Activated T-helper 2 cell treated with anti-CD3 and anti-CD28 coated beads, Interferon-gamma antibody, Interleukin-2, Interleukin-4, amounts not matched to agents 10 μg/mL and 5 μg/mL and 100 μg/mL, durations not matched to agents 14 hours and 24 hours and 36 hours (primary cell): Measurements from ENCODE around the gene SPCS2. TPM values are rescaled to one million over a fixed set of nuclear protein-coding genes. Genes with fewer than 3 reads are reported as not detected.
"Not testable (repeated sequence)": the region's sequence is repeated elsewhere in the genome, so short reads cannot be mapped to it uniquely, and the experiment has no call there.

Source experiments
- DNase-seq: peaks from one replicate; pipeline ENCODE4 v3.0.0; 2021; ENCODE audit warnings: low spot score
- H3K27ac Mint-ChIP-seq: one replicate; pipeline ENCODE4 v1.8.0; 2021; ENCODE audit warnings: mixed read lengths
- H3K27me3 Mint-ChIP-seq: one replicate; pipeline ENCODE4 v1.8.0; 2021; ENCODE audit warnings: low read depth, mixed read lengths
- H3K36me3 Mint-ChIP-seq: one replicate; pipeline ENCODE4 v1.8.0; 2021; ENCODE audit warnings: low read depth, mixed read lengths
- H3K4me1 Mint-ChIP-seq: one replicate; pipeline ENCODE4 v1.8.0; 2021; ENCODE audit warnings: low read depth, mixed read lengths
- H3K4me3 Mint-ChIP-seq: one replicate; pipeline ENCODE4 v1.8.0; 2021; ENCODE audit warnings: low read depth, mild to moderate bottlenecking, moderate library complexity, mixed read lengths
- H3K9me3 Mint-ChIP-seq: one replicate; pipeline ENCODE4 v1.8.0; 2021; ENCODE audit warnings: mixed read lengths
- intact Hi-C: fragments of 100-400 bp; cut with micrococcal nuclease; formaldehyde crosslinking; loops from one replicate; pipeline ENCODE4 v1.15.1; 2023
- total RNA-seq: library from RNA; stranded (reverse); gene quantifications from 2 replicates; pipeline ENCODE4 v1.2.3, GENCODE V29; 2022

SPCS2 gene
- total RNA-seq, 1 donor from 2014 or later, result 169 TPM

GRCh38 chr11:74989260-74989638, 40.2 kb downstream of the SPCS2 start:
- no peak for DNase-seq
- no peaks in the 10 kb centered on the region for H3K9me3 Mint-ChIP-seq
- H3K27ac Mint-ChIP-seq, result peak overlapping the region; percentile 87
- intact Hi-C loops, result loop anchor here (2.0 kb wide), 1 partner anchor 60 kb away; no protein-coding TSS in a partner anchor
- peak overlapping the region; percentile 94 for H3K4me3 Mint-ChIP-seq
- peaks cover 19% of the 10 kb centered on the region for H3K36me3 Mint-ChIP-seq
- no peaks in the 10 kb centered on the region for H3K27me3 Mint-ChIP-seq
- H3K4me1 Mint-ChIP-seq, result peaks cover 28% of the 10 kb centered on the region

GRCh38 chr11:74990150-74990549, 41.1 kb downstream of the SPCS2 start:
- H3K9me3 Mint-ChIP-seq, DNase-seq, H3K27ac Mint-ChIP-seq, H3K27me3 Mint-ChIP-seq, intact Hi-C loops: not testable (repeated sequence)
- Mint-ChIP-seq H3K4me1 (peaks cover 28% of the 10 kb centered on the region), H3K36me3 (peaks cover 26% of the 10 kb centered on the region), H3K4me3 (peak overlapping the region; percentile 31)

DNA sequence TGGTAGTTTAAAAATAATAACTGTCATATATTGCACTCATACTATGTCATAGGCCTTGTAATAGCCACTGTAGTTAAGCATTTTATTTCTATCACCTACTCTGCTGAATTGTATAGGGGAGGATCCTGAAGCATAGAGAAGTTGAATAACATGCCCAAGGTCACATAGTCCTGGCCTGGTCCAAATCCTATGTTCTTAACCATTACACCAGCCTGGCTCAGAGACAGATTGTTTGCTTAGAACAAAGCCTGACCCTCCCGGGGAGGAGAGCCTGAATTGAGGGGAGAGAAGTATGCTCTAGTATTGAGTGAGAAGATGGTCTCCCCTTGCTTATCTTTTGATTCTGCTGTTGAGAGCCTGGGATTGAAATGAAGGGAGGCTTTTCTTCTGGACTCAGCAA, 41.9 kb downstream of the SPCS2 start:
- no peak overlapping the region for H3K27ac Mint-ChIP-seq
- intact Hi-C loops, result no loop called here
- peaks cover 31% of the 10 kb centered on the region for H3K36me3 Mint-ChIP-seq
- peak overlapping the region; percentile 31 for H3K4me3 Mint-ChIP-seq
- no peaks in the 10 kb centered on the region for H3K27me3 Mint-ChIP-seq
- no peak for DNase-seq
- peaks cover 28% of the 10 kb centered on the region for H3K4me1 Mint-ChIP-seq
- no peaks in the 10 kb centered on the region for H3K9me3 Mint-ChIP-seq

- Mint-ChIP-seq H3K27ac (no peak overlapping the region), H3K36me3 (peaks cover 44% of the 10 kb centered on the region), H3K4me3 (no peak overlapping the region), H3K9me3 (no peaks in the 10 kb centered on the region), H3K27me3 (no peaks in the 10 kb centered on the region), H3K4me1 (peaks cover 28% of the 10 kb centered on the region)
- no peak for DNase-seq
- intact Hi-C loops, result no loop called here
Measured at GRCh38 chr11:74992852-74993251, 43.8 kb downstream of the SPCS2 start.

- H3K27me3 Mint-ChIP-seq, result no peaks in the 10 kb centered on the region
- H3K4me1 Mint-ChIP-seq, result peaks cover 19% of the 10 kb centered on the region
- no peak for DNase-seq
- no peak overlapping the region for H3K27ac Mint-ChIP-seq
- intact Hi-C loops, result loop anchor here (10.0 kb wide), 1 partner anchor 64 kb away; no protein-coding TSS in a partner anchor
- H3K36me3 Mint-ChIP-seq, result peaks cover 56% of the 10 kb centered on the region
- no peaks in the 10 kb centered on the region for H3K9me3 Mint-ChIP-seq
- no peak overlapping the region for H3K4me3 Mint-ChIP-seq
Measured at GRCh38 chr11:75000975-75001354, 51.9 kb downstream of the SPCS2 start.

DNA sequence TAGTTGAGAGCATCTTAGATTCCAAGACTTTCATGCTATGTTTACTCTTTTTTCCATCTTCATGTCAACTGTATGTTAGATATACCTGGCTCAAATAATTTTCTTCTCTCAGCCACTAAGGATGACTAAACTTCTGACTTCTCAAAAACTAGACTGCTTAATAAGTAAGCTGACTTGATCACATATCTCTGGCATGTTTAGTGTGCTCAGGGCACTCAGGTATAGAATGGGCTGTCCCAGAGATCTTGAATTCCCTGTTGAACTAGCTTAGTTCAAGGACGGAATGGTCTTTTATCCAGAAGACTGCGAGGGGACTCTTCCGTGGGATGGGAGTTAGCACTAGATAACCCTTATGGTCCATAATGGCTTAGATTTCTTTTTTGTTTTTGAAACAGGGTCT, 52.6 kb downstream of the SPCS2 start:
- intact Hi-C loops, result loop anchor here (10.0 kb wide), 1 partner anchor 63 kb away; no protein-coding TSS in a partner anchor
- Mint-ChIP-seq H3K4me1 (peaks cover 19% of the 10 kb centered on the region), H3K27ac (no peak overlapping the region), H3K4me3 (no peak overlapping the region), H3K9me3 (no peaks in the 10 kb centered on the region), H3K27me3 (no peaks in the 10 kb centered on the region), H3K36me3 (peaks cover 56% of the 10 kb centered on the region)
- DNase-seq, result no peak

DNA sequence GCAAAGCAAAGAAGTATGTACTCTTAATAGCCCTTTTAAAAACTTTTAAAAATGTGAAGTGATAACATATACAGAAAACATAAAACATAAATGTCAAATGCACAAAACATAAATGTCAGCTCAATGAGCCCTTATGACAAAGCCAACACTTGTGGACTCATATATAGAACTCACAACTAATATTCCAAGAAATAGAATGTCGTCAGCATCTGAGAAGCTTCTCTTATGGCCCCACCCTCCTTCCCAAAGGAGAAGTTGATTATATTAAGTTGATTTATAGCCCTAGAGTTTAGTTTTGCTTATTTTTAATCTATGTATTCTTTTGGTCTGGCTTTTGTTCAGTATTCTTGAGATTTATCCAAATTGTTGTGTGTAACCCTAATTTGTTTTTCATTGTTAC, 53.5 kb downstream of the SPCS2 start:
- intact Hi-C loops, result loop anchor here (10.0 kb wide), 1 partner anchor 62 kb away; no protein-coding TSS in a partner anchor

GRCh38 chr11:75004215-75004614, 55.1 kb downstream of the SPCS2 start:
- H3K27me3 Mint-ChIP-seq, result no peaks in the 10 kb centered on the region
- intact Hi-C loops, result loop anchor here (10.0 kb wide), 1 partner anchor 61 kb away; no protein-coding TSS in a partner anchor
- no peak overlapping the region for H3K4me3 Mint-ChIP-seq
- peaks cover 52% of the 10 kb centered on the region for H3K36me3 Mint-ChIP-seq
- no peak for DNase-seq
- no peaks in the 10 kb centered on the region for H3K9me3 Mint-ChIP-seq
- H3K27ac Mint-ChIP-seq, result no peak overlapping the region
- H3K4me1 Mint-ChIP-seq, result peaks cover 14% of the 10 kb centered on the region

More for the DNA sequence above, 53.5 kb downstream of the SPCS2 start:
- Mint-ChIP-seq H3K9me3 (no peaks in the 10 kb centered on the region), H3K27ac (no peak overlapping the region), H3K4me1 (peaks cover 19% of the 10 kb centered on the region), H3K36me3 (peaks cover 59% of the 10 kb centered on the region), H3K27me3 (no peaks in the 10 kb centered on the region), H3K4me3 (no peak overlapping the region)
- DNase-seq, result no peak

DNA sequence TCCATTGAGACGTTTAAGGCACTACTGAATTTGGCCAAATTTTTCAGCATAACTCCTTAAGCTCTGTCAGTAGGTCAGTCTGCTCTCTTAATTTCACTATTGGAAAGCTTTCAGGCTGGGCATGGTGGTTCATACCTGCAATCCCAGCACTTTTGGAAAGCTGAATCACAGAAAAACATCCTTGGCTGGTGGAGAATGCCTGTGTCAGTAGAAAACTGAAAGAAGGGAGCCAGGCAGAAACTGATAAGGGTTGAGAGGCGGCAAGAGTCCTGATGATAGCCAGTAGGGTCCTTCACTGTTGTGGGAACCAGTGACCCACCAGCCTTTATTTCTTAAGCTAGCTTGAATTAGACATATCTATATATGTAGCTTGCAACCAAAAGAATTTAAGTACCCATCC, 62.3 kb downstream of the SPCS2 start:
- peaks cover 36% of the 10 kb centered on the region for H3K36me3 Mint-ChIP-seq
- no peak overlapping the region for H3K27ac Mint-ChIP-seq
- no peak overlapping the region for H3K4me3 Mint-ChIP-seq
- DNase-seq, result no peak
- no peaks in the 10 kb centered on the region for H3K9me3 Mint-ChIP-seq
- intact Hi-C loops, result no loop called here
- H3K4me1 Mint-ChIP-seq, result peaks cover 3% of the 10 kb centered on the region
- no peaks in the 10 kb centered on the region for H3K27me3 Mint-ChIP-seq

- intact Hi-C loops, result no loop called here
- DNase-seq, result no peak
- Mint-ChIP-seq H3K36me3 (peaks cover 32% of the 10 kb centered on the region), H3K9me3 (no peaks in the 10 kb centered on the region), H3K27me3 (no peaks in the 10 kb centered on the region), H3K4me3 (no peak overlapping the region), H3K27ac (no peak overlapping the region), H3K4me1 (peaks cover 3% of the 10 kb centered on the region)
Measured at GRCh38 chr11:75011872-75012271, 62.8 kb downstream of the SPCS2 start.

- intact Hi-C loops, result no loop called here
- peaks cover 25% of the 10 kb centered on the region for H3K36me3 Mint-ChIP-seq
- no peak for DNase-seq
- no peak overlapping the region for H3K27ac Mint-ChIP-seq
- H3K4me3 Mint-ChIP-seq, result no peak overlapping the region
- peaks cover 3% of the 10 kb centered on the region for H3K4me1 Mint-ChIP-seq
- no peaks in the 10 kb centered on the region for H3K27me3 Mint-ChIP-seq
- H3K9me3 Mint-ChIP-seq, result no peaks in the 10 kb centered on the region
Measured at GRCh38 chr11:75013051-75013450, 64.0 kb downstream of the SPCS2 start.

DNA sequence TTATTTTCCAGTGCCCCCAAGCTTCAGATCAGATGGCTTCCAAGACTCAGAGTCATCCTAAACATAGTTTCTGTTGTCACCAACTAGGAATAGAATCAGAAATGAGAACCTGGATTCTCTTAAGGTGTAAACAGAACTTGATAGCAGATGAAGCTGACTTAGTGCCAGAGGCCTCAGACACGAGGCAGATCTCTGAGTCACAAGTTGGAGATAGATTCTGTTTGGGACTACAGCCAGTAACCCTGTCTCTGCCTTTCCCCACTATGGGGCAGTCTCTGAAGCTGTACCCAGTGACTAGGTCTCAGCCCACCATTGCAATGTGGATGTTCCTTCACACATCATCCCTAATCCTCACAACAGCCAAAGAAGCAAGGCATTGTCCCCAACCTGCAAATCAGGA, 65.1 kb downstream of the SPCS2 start:
- no peaks in the 10 kb centered on the region for H3K27me3 Mint-ChIP-seq
- no peak for DNase-seq
- H3K4me3 Mint-ChIP-seq, result no peak overlapping the region
- intact Hi-C loops, result no loop called here
- H3K27ac Mint-ChIP-seq, result no peak overlapping the region
- H3K4me1 Mint-ChIP-seq, result peaks cover 3% of the 10 kb centered on the region
- H3K9me3 Mint-ChIP-seq, result no peaks in the 10 kb centered on the region
- H3K36me3 Mint-ChIP-seq, result peaks cover 29% of the 10 kb centered on the region

GRCh38 chr11:75019200-75019599, 70.1 kb downstream of the SPCS2 start:
- H3K27me3 Mint-ChIP-seq, H3K36me3 Mint-ChIP-seq, H3K9me3 Mint-ChIP-seq, H3K27ac Mint-ChIP-seq, H3K4me1 Mint-ChIP-seq, H3K4me3 Mint-ChIP-seq, intact Hi-C loops, DNase-seq: not testable (repeated sequence)

GRCh38 chr11:75020328-75020727, 71.3 kb downstream of the SPCS2 start:
- intact Hi-C loops, result loop anchor here (5.0 kb wide), 1 partner anchor 187 kb away; no protein-coding TSS in a partner anchor
- not testable (repeated sequence) for DNase-seq, H3K4me1 Mint-ChIP-seq, H3K36me3 Mint-ChIP-seq, H3K9me3 Mint-ChIP-seq, H3K4me3 Mint-ChIP-seq, H3K27ac Mint-ChIP-seq, H3K27me3 Mint-ChIP-seq
